HCT116 (cell line): Measurements from ENCODE around the gene COL18A1.

Experiments used
- CTCF ChIP-seq, 3 experiments: fragments of 200-600 bp in 1 of 3; sonication (generic) in 1 of 3; IDR thresholded peaks in 2 of 3; conservative IDR thresholded peaks in 1 of 3; 2 replicates each; pipeline ENCODE4 v1.5.1; 2012 to 2017; ENCODE audit warnings: low read depth in 2 of 3, low read length in 2 of 3, antibody characterized with exemption in 1 of 3, borderline replicate concordance in 1 of 3, control low read depth in 1 of 3, mild to moderate bottlenecking in 1 of 3, mixed read lengths in 1 of 3, mixed run types in 1 of 3, moderate library complexity in 1 of 3; ENCODE audit not compliant: insufficient read depth in 1 of 3
- EGR1 ChIP-seq: IDR thresholded peaks from 2 replicates; pipeline ENCODE4 v1.6.1; 2012; ENCODE audit warnings: low read depth
- EZH2 ChIP-seq: fragments of 200-600 bp; sonication (generic); IDR thresholded peaks from 2 replicates; pipeline ENCODE4 v1.6.1; 2017; ENCODE audit warnings: antibody characterized with exemption, mixed run types
- MAX ChIP-seq: IDR thresholded peaks from 2 replicates; pipeline ENCODE4 v1.6.1; 2012
- POLR2A ChIP-seq: IDR thresholded peaks from 2 replicates; pipeline ENCODE4 v1.7.0; 2011; ENCODE audit warnings: borderline replicate concordance; ENCODE audit not compliant: insufficient read depth, insufficient read length; ENCODE audit errors: extremely low read depth
- POLR2AphosphoS5 ChIP-seq: IDR thresholded peaks from 2 replicates; pipeline ENCODE4 v1.6.1; 2011; ENCODE audit warnings: mild to moderate bottlenecking, low read depth, low read length, moderate library complexity
- REST ChIP-seq: IDR thresholded peaks from 2 replicates; pipeline ENCODE4 v1.6.1; 2012; ENCODE audit warnings: low read depth
- YY1 ChIP-seq: IDR thresholded peaks from 2 replicates; pipeline ENCODE4 v1.6.1; 2011; ENCODE audit warnings: low read length, low read depth, moderate library complexity, mild to moderate bottlenecking; ENCODE audit not compliant: insufficient replicate concordance; ENCODE audit errors: extremely low read depth
- ZBTB33 ChIP-seq: IDR thresholded peaks from 2 replicates; pipeline ENCODE4 v1.6.1; 2011; ENCODE audit warnings: mild to moderate bottlenecking, low read length, moderate library complexity; ENCODE audit not compliant: insufficient replicate concordance; ENCODE audit errors: extremely low read depth

GRCh38 chr21:45536301-45537081 lies 131.5 kb downstream of the COL18A1 start:
- TF ChIP-seq POLR2A (no peak), CTCF (IDR thresholded peaks at IDR 0.05 in 2 of 3, conservative IDR thresholded peaks at IDR 0.05 in 1 of 3; ENCODE audit: borderline replicate concordance in 1 of 3, insufficient read depth in 1 of 3, low read depth in 2 of 3, low read length in 2 of 3) (no peak), YY1 (no peak), EZH2 (no peak), EGR1 (no peak), REST (no peak), MAX (no peak), POLR2AphosphoS5 (no peak), ZBTB33 (no peak)
